K562 (cell line): ENCODE results near the gene DLL4. TPM values are rescaled to one million over a fixed set of nuclear protein-coding genes. Genes with fewer than 3 reads are reported as not detected.

Experiments
- BRF2 ChIP-seq: IDR thresholded peaks from 3 replicates; pipeline ENCODE4 v1.6.1; 2011; ENCODE audit warnings: borderline replicate concordance, mild to moderate bottlenecking; ENCODE audit not compliant: insufficient read length, insufficient read depth
- CBX8 ChIP-seq: fragments of 200-600 bp; sonication (generic); IDR thresholded peaks from 2 replicates; pipeline ENCODE4 v1.6.1; 2012; ENCODE audit warnings: borderline replicate concordance, mixed run types, low read depth, mild to moderate bottlenecking, moderate library complexity, mixed read lengths, low read length, control low read depth, inconsistent platforms; ENCODE audit not compliant: poor library complexity, severe bottlenecking; ENCODE audit errors: extremely low read depth
- EP400 ChIP-seq: fragments of 450-650 bp; IDR thresholded peaks from 2 replicates; pipeline ENCODE4 v1.6.1; 2017; ENCODE audit warnings: antibody characterized with exemption, mild to moderate bottlenecking, moderate library complexity
- ETV1 ChIP-seq: fragments of 450-650 bp; conservative IDR thresholded peaks from 2 replicates; pipeline ENCODE4 v1.6.1; 2016; ENCODE audit warnings: missing genetic modification characterization, control low read depth, low read depth, missing compliant biosample characterization
- GABPB1 ChIP-seq: sonication (generic); formaldehyde crosslinking; IDR thresholded peaks from 2 replicates; pipeline ENCODE4 v1.8.0; 2022; ENCODE audit warnings: mild to moderate bottlenecking, missing genetic modification reagents
- HBP1 ChIP-seq: fragments of 450-650 bp; formaldehyde crosslinking; IDR thresholded peaks from 2 replicates; pipeline ENCODE4 v1.4.0; 2022; ENCODE audit warnings: missing genetic modification characterization
- KDM1A ChIP-seq, 2 experiments: fragments of 450-650 bp; IDR thresholded peaks; 2 replicates each; pipeline ENCODE4 v1.6.1; 2016; ENCODE audit warnings: mild to moderate bottlenecking in 2 of 2
- MAX ChIP-seq: sonication (generic); formaldehyde crosslinking; IDR thresholded peaks from 2 replicates; pipeline ENCODE4 v1.9.0; 2022; ENCODE audit warnings: mild to moderate bottlenecking, missing genetic modification reagents
- MAZ ChIP-seq, 2 experiments: fragments of 450-650 bp in 1 of 2; sonication (generic) in 1 of 2; formaldehyde crosslinking; IDR thresholded peaks in 1 of 2; conservative IDR thresholded peaks in 1 of 2; 2 replicates each; pipeline versions ENCODE4 v1.4.0 to v1.5.0; 2020; ENCODE audit warnings: mild to moderate bottlenecking in 1 of 2, missing genetic modification reagents in 1 of 2
- NR2F6 ChIP-seq: fragments of 450-650 bp; formaldehyde crosslinking; IDR thresholded peaks from 2 replicates; pipeline ENCODE4 v1.4.0; 2020; ENCODE audit warnings: mild to moderate bottlenecking
- PHF8 ChIP-seq: fragments of 200-600 bp; sonication (generic); IDR thresholded peaks from 2 replicates; pipeline ENCODE4 v1.6.1; 2012; ENCODE audit warnings: mixed run types, mild to moderate bottlenecking, inconsistent platforms, low read length, moderate library complexity, borderline replicate concordance
- PML ChIP-seq: IDR thresholded peaks from 2 replicates; pipeline ENCODE4 v1.6.1; 2012; ENCODE audit warnings: low read length, inconsistent platforms
- PURB ChIP-seq: sonication (generic); formaldehyde crosslinking; IDR thresholded peaks from 2 replicates; pipeline ENCODE4 v1.9.0; 2021; ENCODE audit warnings: low read depth, mild to moderate bottlenecking, missing genetic modification reagents
- RAD51 ChIP-seq: fragments of 450-650 bp; IDR thresholded peaks from 2 replicates; pipeline ENCODE4 v1.7.1; 2016; ENCODE audit warnings: low read depth, mild to moderate bottlenecking, borderline replicate concordance
- RBM14 ChIP-seq: fragments of 200-400 bp; formaldehyde crosslinking; IDR thresholded peaks from 2 replicates; pipeline ENCODE4 v1.6.1; 2018; ENCODE audit warnings: low read depth, mild to moderate bottlenecking, low read length, moderate library complexity, borderline replicate concordance; ENCODE audit not compliant: insufficient read depth
- RNF2 ChIP-seq: sonication (generic); IDR thresholded peaks from 2 replicates; pipeline ENCODE4 v1.6.1; 2016
- SAFB ChIP-seq: fragments of 200-400 bp; formaldehyde crosslinking; IDR thresholded peaks from 2 replicates; pipeline ENCODE4 v1.6.1; 2017; ENCODE audit warnings: low read depth, low read length, borderline replicate concordance
- TAF1 ChIP-seq: IDR thresholded peaks from 2 replicates; pipeline ENCODE4 v1.6.1; 2011; ENCODE audit warnings: mild to moderate bottlenecking, low read length, moderate library complexity; ENCODE audit not compliant: insufficient read depth, control insufficient read depth, severe bottlenecking; ENCODE audit errors: extremely low read depth
- U2AF1 ChIP-seq: fragments of 200-400 bp; formaldehyde crosslinking; optimal IDR thresholded peaks from 2 replicates; pipeline ENCODE3; 2017; ENCODE audit warnings: mild to moderate bottlenecking, low read depth, low read length, moderate library complexity
- ZBTB12 ChIP-seq: fragments of 250-450 bp; sonication (Bioruptor Pico); IDR thresholded peaks from 2 replicates; pipeline ENCODE4 v1.4.0; 2020
- ZNF253 ChIP-seq: fragments of 250-450 bp; sonication (Bioruptor Pico); conservative IDR thresholded peaks from 2 replicates; pipeline ENCODE4 v1.6.1; 2021; ENCODE audit warnings: mild to moderate bottlenecking
- ZNF707 ChIP-seq: fragments of 250-450 bp; sonication (Bioruptor Pico); conservative IDR thresholded peaks from 2 replicates; pipeline ENCODE4 v1.8.0; 2022; ENCODE audit warnings: inconsistent platforms, mild to moderate bottlenecking, moderate library complexity
- ZNF764 ChIP-seq: fragments of 250-450 bp; sonication (Bioruptor Pico); IDR thresholded peaks from 2 replicates; pipeline ENCODE4 v1.4.0; 2020; ENCODE audit warnings: low read depth, mild to moderate bottlenecking, moderate library complexity
- ZSCAN29 ChIP-seq: fragments of 450-650 bp; IDR thresholded peaks from 2 replicates; pipeline ENCODE4 v1.6.1; 2017
- polyA plus RNA-seq, 8 experiments: library from polyadenylated mRNA; depleted of rRNA in 4 of 8; stranded (reverse) in 5 of 8; unstranded in 3 of 8; fragments of >200 nt; fragmentation: Nextera tagmentation in 2 of 8; fragmentation: Illumina TruSeq in 1 of 8; extraction: Ambion mirVana in 2 of 8; extraction: Trizol in 1 of 8; gene quantifications; 2 replicates each; pipeline versions ENCODE4 v1.2.1 to v1.2.3, GENCODE V29; 2011 to 2014; ENCODE audit warnings: inconsistent platforms in 1 of 8, missing spikeins in 1 of 8
- total RNA-seq, 7 experiments: library from RNA; depleted of rRNA in 6 of 7; stranded (reverse); fragments of >200 nt in 6 of 7; fragmentation: Illumina TruSeq in 2 of 7; extraction: Trizol in 2 of 7; gene quantifications; 2 replicates each; pipeline versions ENCODE4 v1.2.1 to v1.2.3, GENCODE V29; 2011 to 2021; ENCODE audit warnings: low replicate concordance in 1 of 7

DLL4 gene
- total and polyA plus RNA-seq, 9 of the 15 experiments (the other 6 are each of a cell fraction or from before 2014, with no cell fraction given): 0.04 to 1.1 (median 0.41) TPM; not detected in 1

GRCh38 chr15:40928821-40929659 is at the start of gene DLL4 (continued):
- TF ChIP-seq SAFB (no peak), RBM14 (peak; percentile 85; the same call in 1 of the 2 replicates), MAX (CRISPR knock-in tag) (peak; percentile 94), HBP1 (no peak), BRF2 (no peak), ZBTB12 (CRISPR knock-in tag) (no peak), PHF8 (peak; percentile 75; the same call in 1 of the 2 replicates), GABPB1 (CRISPR knock-in tag) (peak; percentile 73), U2AF1 (no peak), NR2F6 (CRISPR knock-in tag) (no peak), ZNF253 (CRISPR knock-in tag) (no peak), EP400 (peak; percentile 22; the same call in 1 of the 2 replicates), RNF2 (peak; percentile 44; the same call in 1 of the 2 replicates), TAF1 (peak; percentile 57), ZSCAN29 (no peak), RAD51 (no peak), PURB (no peak), ETV1 (no peak), KDM1A (IDR thresholded peaks at IDR 0.05) (peak; percentile 60 to 64; a peak in 3 of 4 replicates), PML (0 out of 2 replicates have a peak, but pooled peaks have one; percentile 23), ZNF764 (no peak), CBX8 (no peak), ZNF707 (CRISPR knock-in tag) (no peak), MAZ (CRISPR knock-in tag; conservative IDR thresholded peaks at IDR 0.05 in 1 of 2, IDR thresholded peaks at IDR 0.05 in 1 of 2) (peak; percentile 27 to 82; a peak in 3 of 4 replicates)
